Measurements from ENCODE around the gene MRPL50. TPM values are rescaled to one million over a fixed set of nuclear protein-coding genes. Genes with fewer than 3 reads are reported as not detected.
A peak's percentile ranks its signal among the peaks of the same experiment; 100 is the strongest.

MRPL50 gene
- total RNA-seq, 1 donor from 2014 or later, result 10.9 TPM

DNA sequence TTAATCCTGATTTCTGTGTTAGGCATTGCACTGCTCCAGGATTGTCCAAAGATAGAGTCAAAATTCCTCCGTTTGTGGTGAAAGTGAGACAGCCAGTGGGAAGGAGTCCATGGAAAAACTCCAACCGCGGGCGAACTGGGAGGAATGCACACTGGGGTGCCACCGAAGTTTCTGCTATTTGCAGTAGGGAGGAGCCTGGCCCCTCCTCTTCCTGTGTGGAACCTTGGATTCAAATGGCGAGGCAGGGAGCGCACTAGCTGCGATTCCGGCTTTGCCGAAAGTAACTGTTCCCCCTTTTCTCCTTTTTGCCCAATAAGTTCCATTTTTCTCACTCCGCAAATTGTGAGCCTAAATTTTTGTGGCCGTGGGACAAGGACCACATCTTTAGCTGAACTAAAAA is 22.9 kb downstream of the MRPL50 start:
- no peak for ATAC-seq

DNA sequence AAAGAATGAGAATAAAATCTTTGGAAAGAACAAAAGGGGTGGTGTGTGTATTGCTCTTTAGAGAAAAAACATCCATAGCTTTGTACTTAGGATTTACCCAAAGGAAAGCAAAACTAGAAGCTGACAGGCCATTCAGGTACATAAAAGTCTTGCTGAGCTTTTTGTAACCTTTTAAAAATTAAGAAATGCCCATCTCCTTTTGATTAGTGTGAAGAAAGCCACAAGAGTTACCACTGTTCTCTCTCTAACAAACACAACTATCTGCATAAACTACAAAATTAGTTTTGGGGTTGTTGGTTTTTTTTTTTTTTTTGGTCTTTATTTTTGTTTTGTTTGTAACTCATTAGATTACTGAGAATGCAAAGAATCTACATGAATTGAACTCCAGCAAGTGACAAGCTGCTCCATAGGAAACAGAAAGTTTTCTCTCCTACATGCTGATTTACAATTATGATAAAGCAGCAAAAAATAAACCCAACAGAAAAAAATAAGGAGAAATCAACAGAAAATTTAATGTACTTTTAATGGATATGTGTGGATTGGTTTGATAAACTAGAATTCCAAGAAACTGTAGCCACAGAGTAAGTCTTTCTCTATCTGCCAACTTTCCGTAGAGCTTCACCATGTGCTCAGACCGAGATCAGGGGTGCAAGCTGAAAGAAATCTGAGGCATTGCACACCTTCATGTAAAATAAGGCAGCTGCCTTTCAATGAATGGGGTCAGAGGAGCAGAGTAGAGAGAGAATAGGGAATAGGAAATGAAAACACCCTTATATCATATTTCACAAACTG is 25.9 kb downstream of the MRPL50 start:
- Histone ChIP-seq H3K27ac (no peak overlapping the region), H3K9me3 (no peaks in the 10 kb centered on the region), H3K4me3 (no peak overlapping the region), H3K36me3 (no peaks in the 10 kb centered on the region), H3K27me3 (ENCODE audit: low read depth) (no peaks in the 10 kb centered on the region), H3K4me1 (no peaks in the 10 kb centered on the region)
- TF ChIP-seq, protein P1, sequence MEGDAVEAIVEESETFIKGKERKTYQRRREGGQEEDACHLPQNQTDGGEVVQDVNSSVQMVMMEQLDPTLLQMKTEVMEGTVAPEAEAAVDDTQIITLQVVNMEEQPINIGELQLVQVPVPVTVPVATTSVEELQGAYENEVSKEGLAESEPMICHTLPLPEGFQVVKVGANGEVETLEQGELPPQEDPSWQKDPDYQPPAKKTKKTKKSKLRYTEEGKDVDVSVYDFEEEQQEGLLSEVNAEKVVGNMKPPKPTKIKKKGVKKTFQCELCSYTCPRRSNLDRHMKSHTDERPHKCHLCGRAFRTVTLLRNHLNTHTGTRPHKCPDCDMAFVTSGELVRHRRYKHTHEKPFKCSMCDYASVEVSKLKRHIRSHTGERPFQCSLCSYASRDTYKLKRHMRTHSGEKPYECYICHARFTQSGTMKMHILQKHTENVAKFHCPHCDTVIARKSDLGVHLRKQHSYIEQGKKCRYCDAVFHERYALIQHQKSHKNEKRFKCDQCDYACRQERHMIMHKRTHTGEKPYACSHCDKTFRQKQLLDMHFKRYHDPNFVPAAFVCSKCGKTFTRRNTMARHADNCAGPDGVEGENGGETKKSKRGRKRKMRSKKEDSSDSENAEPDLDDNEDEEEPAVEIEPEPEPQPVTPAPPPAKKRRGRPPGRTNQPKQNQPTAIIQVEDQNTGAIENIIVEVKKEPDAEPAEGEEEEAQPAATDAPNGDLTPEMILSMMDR (IDR thresholded peaks at IDR 0.05), result no peak
- intact Hi-C loops (cut with DNase I), result no loop called here
- DNase-seq, result no peak
- no peak for ATAC-seq

More for the DNA sequence above, 22.9 kb downstream of the MRPL50 start:
- TF ChIP-seq, protein P1 (IDR thresholded peaks at IDR 0.05), result no peak
- no peak for DNase-seq
- H3K27ac ChIP-seq, result no peak overlapping the region
- no peaks in the 10 kb centered on the region for H3K27me3 ChIP-seq (ENCODE audit: low read depth)
- no peaks in the 10 kb centered on the region for H3K4me1 ChIP-seq
- H3K36me3 ChIP-seq, result no peaks in the 10 kb centered on the region
- no peaks in the 10 kb centered on the region for H3K9me3 ChIP-seq
- H3K4me3 ChIP-seq, result no peak overlapping the region
- intact Hi-C loops (cut with DNase I), result no loop called here

DNA sequence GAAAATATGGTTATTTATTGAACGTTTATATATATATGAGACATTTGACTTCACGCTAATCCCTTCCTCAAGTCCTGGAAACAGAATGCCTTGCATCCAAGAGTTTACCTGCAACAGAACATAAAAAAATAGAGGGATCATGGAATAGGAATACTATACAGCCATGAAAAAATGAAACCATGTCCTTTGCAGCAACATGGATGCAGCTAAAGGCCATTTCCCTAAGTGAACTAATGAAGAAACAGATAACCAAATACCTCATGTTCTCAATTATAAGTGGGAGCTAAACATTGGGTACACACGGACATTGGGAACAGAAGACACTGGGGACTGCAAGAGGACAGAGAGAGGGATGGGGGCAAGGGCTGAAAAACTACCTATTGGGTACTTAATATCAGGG is 26.6 kb downstream of the MRPL50 start:
- H3K4me1 ChIP-seq, result no peaks in the 10 kb centered on the region
- no peaks in the 10 kb centered on the region for H3K36me3 ChIP-seq
- DNase-seq (no peak), ATAC-seq (no peak)
- intact Hi-C loops (cut with DNase I), result no loop called here
- H3K9me3 ChIP-seq, result no peaks in the 10 kb centered on the region
- H3K27me3 ChIP-seq (ENCODE audit: low read depth), result no peaks in the 10 kb centered on the region
- H3K27ac ChIP-seq, result no peak overlapping the region
- TF ChIP-seq, protein P1 (IDR thresholded peaks at IDR 0.05), result no peak
- H3K4me3 ChIP-seq, result no peak overlapping the region

DNA sequence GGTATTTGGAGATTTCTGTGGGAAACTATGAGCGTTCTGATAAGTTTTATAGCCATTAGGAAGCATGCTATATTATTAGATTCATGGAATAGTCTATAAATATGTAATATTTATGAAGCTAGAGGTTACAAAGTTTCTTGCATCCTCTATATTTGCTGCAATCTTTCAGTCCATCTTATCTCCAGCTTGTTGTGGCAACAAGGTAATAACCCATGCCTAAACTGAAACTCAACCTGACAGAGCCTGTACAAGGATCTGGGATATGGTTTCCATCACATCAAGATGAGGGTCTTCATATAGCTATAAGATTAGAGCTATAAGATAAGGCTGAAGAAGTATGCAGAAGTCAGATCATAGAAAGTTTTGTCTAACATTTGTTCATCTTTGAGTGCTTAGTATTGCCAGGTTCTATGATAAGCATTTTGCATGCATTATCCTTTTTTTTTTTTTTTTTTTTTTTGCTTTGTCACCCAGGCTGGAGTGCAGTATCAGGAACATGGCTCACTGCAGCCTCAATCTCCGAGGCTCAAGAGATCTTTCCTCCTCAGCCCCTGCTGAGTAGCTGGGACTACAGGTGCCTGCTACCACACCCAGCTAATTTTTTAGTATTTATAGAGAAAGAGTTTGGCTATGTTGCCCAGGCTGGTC is 28.4 kb downstream of the MRPL50 start:
- ATAC-seq, result no peak
- intact Hi-C loops (cut with DNase I), result no loop called here
- no peaks in the 10 kb centered on the region for H3K36me3 ChIP-seq
- H3K27me3 ChIP-seq (ENCODE audit: low read depth), result no peaks in the 10 kb centered on the region
- no peaks in the 10 kb centered on the region for H3K4me1 ChIP-seq
- no peak for DNase-seq
- H3K27ac ChIP-seq, result no peak overlapping the region
- H3K9me3 ChIP-seq, result no peaks in the 10 kb centered on the region
- no peak overlapping the region for H3K4me3 ChIP-seq
- TF ChIP-seq, protein P1 (IDR thresholded peaks at IDR 0.05), result no peak

DNA sequence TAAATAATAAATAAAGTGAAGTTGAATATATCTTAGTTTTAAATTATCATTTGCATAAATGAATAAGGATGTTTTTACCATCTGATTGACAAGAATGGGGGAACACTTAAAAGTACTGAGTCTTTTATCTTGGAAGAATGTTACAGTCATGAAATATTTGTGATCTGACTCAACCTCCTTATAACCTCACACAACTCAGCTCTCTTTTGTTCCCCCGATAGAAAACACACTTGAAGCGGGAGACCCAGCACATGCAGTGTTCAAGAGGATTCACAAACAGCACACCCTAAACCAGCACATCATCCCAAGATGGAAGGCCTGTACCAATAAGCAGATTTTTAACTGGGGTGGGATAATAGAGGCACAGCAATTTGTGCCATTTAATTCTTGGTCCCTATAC is 29.1 kb downstream of the MRPL50 start:
- H3K4me3 ChIP-seq, result no peak overlapping the region
- H3K36me3 ChIP-seq, result no peaks in the 10 kb centered on the region
- H3K27me3 ChIP-seq (ENCODE audit: low read depth), result no peaks in the 10 kb centered on the region
- no peak overlapping the region for H3K27ac ChIP-seq
- H3K9me3 ChIP-seq, result no peaks in the 10 kb centered on the region
- ATAC-seq (peak in 1 of 2 donors; percentile 39), DNase-seq (no peak)
- intact Hi-C loops (cut with DNase I), result no loop called here
- no peaks in the 10 kb centered on the region for H3K4me1 ChIP-seq
- TF ChIP-seq, protein P1 (IDR thresholded peaks at IDR 0.05), result no peak

Data from lower lobe of right lung (tissue), 2 donors.